T47D (cell line): ENCODE measurements around the gene WDR81.
A peak's percentile ranks its signal among the peaks of the same experiment; 100 is the strongest.
"Not testable (repeated sequence)": the region's sequence is repeated elsewhere in the genome, so short reads cannot be mapped to it uniquely, and the experiment has no call there.

Experiments used
- DNase-seq, 2 experiments: peaks; one replicate each; pipeline versions ENCODE4 v3.0.0 to v3.0.0-alpha.2; 2011 to 2012; ENCODE audit warnings: low read depth in 1 of 2, low spot score in 1 of 2
- JUND ChIP-seq: IDR thresholded peaks from 2 replicates; pipeline ENCODE4 v1.6.1; 2012; ENCODE audit warnings: low read depth
- in situ Hi-C: cut with HindIII; loops from 2 replicates; pipeline ENCODE4 v1.10.0; 2016; ENCODE audit warnings: low sequenced_read_pairs, low pct_unique_long_range_greater_than_20kb

The WDR81 gene

DNA sequence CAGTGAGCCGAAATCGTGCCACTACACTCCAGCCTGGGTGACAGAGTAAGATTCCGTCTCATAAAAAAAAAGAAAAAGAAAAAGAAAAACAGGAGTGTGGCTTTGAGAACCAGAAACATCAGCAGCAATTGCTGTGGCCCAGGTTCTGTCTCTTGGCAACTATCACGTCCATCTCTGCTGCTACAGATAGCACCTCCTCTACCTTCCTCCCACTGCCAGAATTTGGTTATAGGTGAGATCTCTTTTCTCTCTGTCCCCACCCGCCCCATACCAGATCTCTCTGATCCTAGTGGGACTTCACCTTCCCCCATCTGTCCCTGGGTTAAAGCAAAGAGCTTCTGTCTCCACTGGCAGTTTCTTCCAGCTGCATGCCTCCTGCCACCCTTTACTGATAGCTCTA, 17.4 kb upstream of the WDR81 start:
- in situ Hi-C loops: no loop called here
- no peak for DNase-seq
- TF ChIP-seq JUND: no peak

GRCh38 chr17:1708791-1709346, 15.6 kb upstream of the WDR81 start:
- DNase-seq, in situ Hi-C loops: not testable (repeated sequence)

GRCh38 chr17:1709403-1709951, 15.0 kb upstream of the WDR81 start:
- in situ Hi-C loops: no loop called here
- DNase-seq: peak in 1 of 2 experiments; percentile 32
- TF ChIP-seq JUND: no peak

DNA sequence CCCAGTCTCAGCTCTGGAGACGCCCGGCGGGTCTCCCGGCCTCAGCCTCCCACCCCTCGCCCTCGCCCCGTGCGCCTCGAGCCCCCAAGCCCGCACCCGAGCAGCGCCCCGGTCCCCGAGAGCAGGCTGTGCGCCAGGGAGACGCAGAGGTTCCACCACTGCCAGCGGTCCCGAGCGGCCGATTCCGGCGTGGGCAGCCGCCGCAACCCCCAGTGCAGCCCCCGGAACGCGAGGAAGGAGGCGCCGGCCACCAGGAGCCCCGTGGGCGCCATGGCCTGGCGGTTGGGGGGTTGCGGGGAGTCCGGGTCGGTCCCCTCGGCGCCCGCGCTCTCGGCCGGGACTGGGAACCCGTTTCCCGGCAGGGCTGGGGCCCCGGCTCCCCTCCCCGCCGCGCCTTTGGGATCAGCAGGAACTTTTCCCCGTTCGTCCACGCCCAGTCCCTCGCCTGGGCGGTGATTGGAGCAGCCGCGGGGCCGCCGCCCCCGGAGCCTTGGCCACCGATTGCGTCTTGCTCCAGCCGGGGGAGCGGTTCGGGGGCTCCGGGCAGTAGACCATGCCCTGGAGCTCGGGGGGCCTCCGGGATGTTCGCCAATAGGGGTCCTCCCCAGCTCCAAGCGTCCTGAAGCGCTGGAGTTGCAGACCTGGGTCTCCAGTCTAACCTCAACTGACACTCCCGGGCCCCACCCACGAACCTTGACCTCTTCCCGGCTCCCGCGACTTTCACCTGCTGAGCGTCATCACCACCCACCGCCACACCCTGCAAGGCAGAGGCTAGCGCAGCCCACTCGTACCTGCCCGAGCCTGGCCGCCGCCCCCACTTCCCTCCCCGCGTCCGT, 14.3 kb upstream of the WDR81 start, which contains the start of gene TLCD2:
Gene TLCD2 (minus strand): TSS at position 407 of the 836 bp plus-strand sequence. CDS start 135 bp downstream, at position 272.
- DNase-seq: peak; percentile 76 to 77
- TF ChIP-seq JUND: no peak
- in situ Hi-C loops: no loop called here

DNA sequence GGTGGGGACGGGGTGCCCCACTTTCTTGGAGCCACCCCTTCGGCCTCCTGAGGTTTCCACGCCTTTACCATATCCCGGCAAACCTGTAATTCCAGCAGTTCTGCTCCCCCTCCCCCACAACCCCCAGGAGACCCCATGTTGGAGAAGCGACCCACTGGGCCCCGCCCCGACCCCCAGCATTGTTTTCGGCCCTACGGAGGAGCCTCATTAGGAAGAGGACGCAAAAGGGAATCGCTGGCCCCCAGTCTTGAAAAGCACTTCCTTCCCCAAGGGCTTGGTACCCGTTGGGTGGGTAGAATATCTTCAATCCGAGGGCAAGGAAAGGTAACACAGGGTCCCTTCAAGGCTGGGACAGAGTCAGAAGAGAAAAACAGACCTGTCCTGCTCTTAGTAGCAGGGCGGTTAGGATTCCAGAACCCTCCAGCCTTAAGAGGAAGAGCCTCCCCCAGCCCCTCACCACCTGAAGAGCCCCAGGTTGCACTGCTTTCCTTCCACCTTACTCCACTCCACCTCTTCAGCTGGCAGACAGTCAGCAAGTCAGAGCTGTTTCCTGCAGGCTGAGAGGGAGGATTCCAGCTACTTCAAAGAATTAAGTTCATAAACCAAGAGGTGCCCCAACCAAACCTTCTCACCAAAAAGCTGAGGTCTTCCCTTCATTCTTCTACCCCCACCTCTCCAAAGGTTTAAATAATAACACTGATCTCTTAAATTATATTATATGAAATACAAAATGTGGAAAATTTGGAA, 13.5 kb upstream of the WDR81 start:
- no peak for TF ChIP-seq JUND
- in situ Hi-C loops: no loop called here

GRCh38 chr17:1711804-1712203, 12.7 kb upstream of the WDR81 start:
- DNase-seq: no peak
- TF ChIP-seq JUND: no peak
- in situ Hi-C loops: no loop called here

More for the DNA sequence above, 13.5 kb upstream of the WDR81 start:
- DNase-seq: no peak

DNA sequence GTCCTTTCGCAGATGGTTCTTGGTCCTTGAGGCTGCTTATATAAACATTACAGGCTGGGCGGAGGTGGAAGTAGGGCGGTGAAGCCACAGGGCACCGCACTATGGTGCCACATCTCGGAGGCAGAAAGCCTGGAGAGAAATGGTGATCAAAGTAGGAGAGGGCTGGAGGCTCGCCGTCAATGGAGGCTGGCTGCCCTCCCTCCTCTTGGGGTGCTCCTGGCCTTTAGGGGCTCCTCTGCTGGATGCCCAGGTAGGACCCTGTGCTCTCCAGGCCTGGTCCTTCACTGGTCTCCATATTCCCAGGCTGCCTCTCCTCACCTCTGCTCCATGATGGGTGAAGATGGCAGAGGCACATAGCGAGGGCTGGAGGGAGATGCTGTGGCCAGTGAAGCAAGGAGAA, 12.2 kb upstream of the WDR81 start:
- DNase-seq: no peak
- TF ChIP-seq JUND: no peak
- in situ Hi-C loops: no loop called here

- DNase-seq: no peak
Observed at GRCh38 chr17:1713160-1713877, 11.2 kb upstream of the WDR81 start.

GRCh38 chr17:1713878-1714426, 10.6 kb upstream of the WDR81 start:
- in situ Hi-C loops: no loop called here
- TF ChIP-seq JUND: no peak
- peak; percentile 58 to 80 for DNase-seq

More at GRCh38 chr17:1713160-1713877, 11.2 kb upstream of the WDR81 start:
- in situ Hi-C loops: no loop called here
- TF ChIP-seq JUND: no peak

GRCh38 chr17:1714427-1714979, 10.0 kb upstream of the WDR81 start:
- in situ Hi-C loops: no loop called here
- no peak for TF ChIP-seq JUND
- peak; percentile 37 to 89 for DNase-seq

DNA sequence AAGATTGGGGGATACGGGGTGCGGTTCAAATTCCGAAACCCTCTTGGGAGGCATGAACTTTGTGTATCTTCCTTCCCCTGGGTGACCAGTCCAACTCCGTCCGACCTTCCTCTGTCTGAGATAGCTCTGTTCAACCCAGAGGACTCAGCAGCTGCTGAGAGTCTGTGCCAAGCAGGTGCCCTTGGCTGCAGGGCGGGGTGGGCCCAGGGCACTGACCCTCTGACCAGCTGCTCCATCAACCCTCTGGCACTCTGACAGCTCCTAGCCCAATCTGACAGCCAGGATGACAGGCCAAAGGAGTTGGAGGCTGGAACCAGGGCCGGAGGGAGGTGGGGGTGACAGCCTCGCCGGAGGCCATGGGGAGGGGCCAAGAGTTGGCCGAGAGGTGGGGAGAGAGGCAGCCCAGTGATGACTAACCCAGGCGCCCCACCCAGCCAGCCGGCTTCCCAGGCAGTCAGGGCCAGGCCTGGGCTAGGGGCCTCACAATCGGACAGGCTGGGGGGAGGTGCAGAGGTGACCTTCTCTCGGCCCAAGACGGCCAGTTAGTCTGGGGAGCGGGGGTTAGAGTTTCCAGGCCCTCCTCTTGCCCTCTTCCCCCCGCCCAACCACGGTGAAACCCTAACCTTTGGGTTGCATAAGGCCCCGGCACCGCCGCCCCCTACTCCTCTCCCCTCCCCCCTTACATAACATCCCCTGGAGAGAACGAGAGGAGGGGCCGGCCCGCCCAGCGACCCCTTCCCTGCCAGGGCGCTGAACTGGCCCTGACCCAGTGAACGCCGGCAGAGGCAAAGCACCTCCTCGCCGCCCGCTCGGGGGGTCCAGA, 9.3 kb upstream of the WDR81 start:
- in situ Hi-C loops: no loop called here
- no peak for TF ChIP-seq JUND
- peak in 1 of 2 experiments; percentile 64 for DNase-seq
